HG03460 (cell line): ENCODE results near the gene MRPS34.

Experiments
- ATAC-seq: cut with Tn5 transposase; IDR thresholded peaks from one replicate; pipeline ENCODE4 v1.9.1; 2021; ENCODE audit not compliant: unreplicated experiment

The MRPS34 gene

GRCh38 chr16:1794908-1795666 is 22.2 kb upstream of the MRPS34 start:
- no peak for ATAC-seq

GRCh38 chr16:1794221-1794871 is 21.4 kb upstream of the MRPS34 start:
- no peak for ATAC-seq

GRCh38 chr16:1793578-1794220 is 20.8 kb upstream of the MRPS34 start, which contains the start of gene IGFALS:
IGFALS (minus strand) TSS chr16:1793705; CDS start chr16:1793652, 53 bp downstream.
- ATAC-seq, result no peak

- no peak for ATAC-seq
These were observed 20.1 kb upstream of the MRPS34 start for GRCh38 chr16:1792836-1793577.

GRCh38 chr16:1791943-1792812 is 19.2 kb upstream of the MRPS34 start:
- no peak for ATAC-seq

- no peak for ATAC-seq
These were observed 18.5 kb upstream of the MRPS34 start for GRCh38 chr16:1791256-1791942.

- ATAC-seq, result no peak
These were observed 17.8 kb upstream of the MRPS34 start for GRCh38 chr16:1790611-1791255.

- ATAC-seq, result no peak
These were observed 17.3 kb upstream of the MRPS34 start for GRCh38 chr16:1790261-1790610.

- no peak for ATAC-seq
These were observed 16.7 kb upstream of the MRPS34 start for GRCh38 chr16:1789643-1790045.

GRCh38 chr16:1788708-1789100 is 15.8 kb upstream of the MRPS34 start:
- no peak for ATAC-seq

GRCh38 chr16:1788095-1788707 is 15.3 kb upstream of the MRPS34 start:
- ATAC-seq, result no peak

GRCh38 chr16:1787322-1788094 is 14.6 kb upstream of the MRPS34 start:
- no peak for ATAC-seq

- no peak for ATAC-seq
These were observed 14.1 kb upstream of the MRPS34 start for GRCh38 chr16:1787056-1787321.

- no peak for ATAC-seq
These were observed 13.5 kb upstream of the MRPS34 start for GRCh38 chr16:1786242-1787055.

GRCh38 chr16:1785846-1786170 is 12.9 kb upstream of the MRPS34 start:
- ATAC-seq, result no peak

- no peak for ATAC-seq
These were observed 12.3 kb upstream of the MRPS34 start for GRCh38 chr16:1784977-1785845.
